GM19043 (cell line): ENCODE results near the gene GAL3ST3.
"Not testable (repeated sequence)": the region's sequence is repeated elsewhere in the genome, so short reads cannot be mapped to it uniquely, and the experiment has no call there.

ENCODE experiments used
- ATAC-seq: cut with Tn5 transposase; IDR thresholded peaks from one replicate; pipeline ENCODE4 v1.9.1; 2021; ENCODE audit warnings: low read depth; ENCODE audit not compliant: unreplicated experiment

Gene GAL3ST3

DNA sequence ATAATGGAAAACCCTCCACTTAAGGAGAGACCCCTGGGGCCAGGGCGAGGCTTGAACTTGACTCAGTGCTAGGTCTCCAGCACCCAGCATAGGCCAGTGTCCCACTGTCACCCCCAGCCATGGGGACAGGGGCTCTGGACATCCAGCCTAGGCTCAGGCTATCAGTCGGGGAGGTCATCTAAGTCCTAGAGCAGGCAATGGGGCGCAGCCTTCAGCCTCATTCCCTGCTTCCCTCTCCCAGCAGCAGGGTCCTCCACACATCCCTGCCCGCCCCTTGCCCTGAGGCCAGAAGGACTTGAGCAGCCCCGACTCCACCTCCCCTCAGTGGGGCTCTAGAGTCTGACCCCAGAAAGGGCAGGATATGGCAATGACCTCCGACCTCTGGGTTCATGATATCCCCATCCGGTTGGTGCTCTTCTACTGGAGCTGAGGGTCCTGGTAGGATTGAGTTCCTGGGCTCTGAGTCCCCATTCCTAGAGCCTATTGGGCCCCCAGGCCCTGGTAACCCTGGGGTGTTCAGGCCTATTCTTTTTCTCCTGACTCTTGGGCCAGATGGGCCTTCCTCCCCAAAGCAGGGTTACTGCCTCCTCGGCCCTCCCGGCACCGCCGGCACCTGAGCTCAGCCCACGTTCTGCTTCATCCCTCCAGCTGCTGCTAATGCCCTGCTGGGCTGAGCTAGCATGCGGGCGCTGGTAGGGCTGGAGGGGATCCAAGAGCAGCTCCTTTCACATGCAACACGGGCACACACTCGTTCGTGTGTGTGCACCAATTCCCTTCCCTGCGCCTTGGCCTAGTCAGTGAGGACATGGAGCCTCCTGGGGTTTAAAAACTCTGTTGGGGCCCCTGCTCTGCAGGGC lies 32.8 kb downstream of the GAL3ST3 start:
- no peak for ATAC-seq

DNA sequence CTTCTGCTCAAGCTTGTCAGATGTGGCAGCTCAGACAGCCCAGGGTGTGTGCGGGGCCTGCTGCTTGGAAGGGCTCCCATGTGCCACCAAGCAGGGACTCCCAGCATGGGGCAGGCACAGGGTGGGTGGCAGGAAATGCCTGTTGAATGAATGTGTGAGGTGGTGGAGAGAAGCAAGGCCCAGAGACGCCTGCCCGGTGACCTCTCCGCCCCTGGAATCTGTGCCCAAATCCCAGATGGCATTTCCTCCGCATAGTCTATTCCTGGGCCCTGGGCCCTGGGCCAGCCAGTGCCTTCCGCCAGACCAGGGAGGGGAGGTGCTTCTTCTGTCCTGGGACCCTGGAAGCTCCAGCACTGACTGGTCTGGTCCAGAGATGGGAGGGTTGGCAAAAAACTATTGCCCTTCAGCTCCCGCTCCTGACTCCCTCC lies 33.5 kb downstream of the GAL3ST3 start:
- no peak for ATAC-seq

- ATAC-seq, result no peak
Observed at GRCh38 chr11:66014804-66015453, 34.0 kb downstream of the GAL3ST3 start.

- no peak for ATAC-seq
Observed at GRCh38 chr11:66013762-66014100, 35.2 kb downstream of the GAL3ST3 start.

DNA sequence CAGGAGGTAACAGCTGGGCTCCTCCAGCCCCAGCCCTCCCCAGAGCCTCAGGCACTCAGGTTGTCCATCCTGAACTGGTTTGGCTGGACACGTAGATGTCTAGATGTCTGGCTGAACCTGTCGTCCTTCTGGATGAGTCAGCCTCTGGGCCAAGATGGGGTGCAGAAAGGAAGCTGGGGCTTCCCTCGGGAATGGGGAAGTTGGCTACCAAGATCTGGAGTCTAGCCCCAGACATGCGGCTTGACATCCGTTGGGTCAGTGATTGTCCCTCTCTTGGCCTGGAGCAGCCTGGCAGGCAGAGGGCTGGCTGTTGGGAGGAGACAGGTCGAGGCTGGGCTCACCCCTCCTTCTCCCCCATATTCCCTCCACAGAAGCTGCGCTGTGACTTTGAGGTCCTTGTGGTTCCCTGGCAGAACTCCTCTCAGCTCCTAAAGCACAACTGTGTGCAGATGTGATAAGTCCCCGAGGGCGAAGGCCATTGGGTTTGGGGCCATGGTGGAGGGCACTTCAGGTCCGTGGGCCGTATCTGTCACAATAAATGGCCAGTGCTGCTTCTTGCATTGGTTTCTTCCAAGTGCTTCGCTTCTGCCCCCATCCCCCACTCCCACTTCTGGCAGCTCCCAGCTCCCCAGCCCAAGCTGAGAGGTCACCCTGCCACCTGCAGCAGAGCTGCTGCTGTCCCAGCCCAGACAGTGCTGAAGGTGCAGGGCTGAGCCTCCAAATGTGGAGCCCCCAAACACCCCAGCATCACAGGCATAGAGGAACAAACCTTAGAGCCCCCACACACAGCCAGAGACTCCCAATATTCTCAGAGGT lies 35.8 kb downstream of the GAL3ST3 start:
- ATAC-seq, result no peak

DNA sequence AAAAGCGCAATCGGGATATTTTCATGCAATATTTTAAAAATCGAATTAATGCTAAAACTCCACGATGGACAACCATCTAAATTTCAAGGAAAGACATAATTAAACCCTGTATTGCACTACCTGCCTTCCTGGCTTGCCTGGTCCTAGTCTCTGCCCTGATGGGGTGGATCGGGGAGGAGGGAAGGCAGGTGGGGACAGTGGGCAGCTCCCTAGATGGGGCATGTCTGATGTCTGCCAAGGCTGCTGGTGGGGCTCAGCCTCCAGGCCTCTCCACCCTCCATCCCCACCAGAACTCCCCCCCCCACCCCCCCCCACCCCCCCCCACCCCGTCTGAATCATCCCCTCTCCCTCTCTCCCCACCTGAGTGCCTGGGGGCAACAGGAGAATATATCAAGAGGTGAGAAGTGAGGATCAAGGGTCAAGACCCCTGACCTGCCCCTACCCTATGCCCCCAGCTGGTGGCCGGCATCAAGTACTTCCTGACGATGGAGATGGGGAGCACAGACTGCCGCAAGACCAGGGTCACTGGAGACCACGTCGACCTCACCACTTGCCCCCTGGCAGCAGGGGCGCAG lies 36.5 kb downstream of the GAL3ST3 start:
- ATAC-seq, result no peak

- no peak for ATAC-seq
Observed at GRCh38 chr11:66011785-66012303, 37.1 kb downstream of the GAL3ST3 start, which contains the start of gene CST6. TSS of gene CST6 (plus strand) at chr11:66012008. CDS start at chr11:66012045, 37 bp downstream.

DNA sequence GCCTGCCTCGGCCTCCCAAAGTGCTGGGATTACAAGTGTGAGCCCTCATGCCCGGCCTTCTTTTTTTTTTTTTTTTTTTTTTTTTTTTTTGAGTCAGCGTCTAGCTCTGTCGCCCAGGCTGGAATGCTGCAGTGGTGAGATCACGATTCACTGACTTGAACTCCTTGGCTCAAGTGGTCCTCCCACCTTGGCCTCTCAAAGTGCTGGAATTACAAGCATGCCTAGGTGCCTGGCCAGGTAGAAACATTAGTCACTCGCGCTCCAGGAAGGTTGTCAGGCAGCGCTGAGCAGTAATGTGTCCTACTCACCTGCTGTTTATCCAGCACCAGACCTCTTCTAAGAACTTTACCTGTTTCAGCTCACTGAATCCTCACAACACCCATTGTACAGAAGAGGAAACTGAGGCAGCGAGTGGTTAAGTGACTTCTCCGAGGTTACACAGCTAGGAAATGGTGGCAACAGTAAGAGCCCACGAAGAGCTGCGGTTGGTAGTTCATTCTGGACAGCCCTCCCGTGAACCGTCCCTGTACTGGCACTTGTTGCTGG lies 37.6 kb downstream of the GAL3ST3 start:
- ATAC-seq, result no peak

DNA sequence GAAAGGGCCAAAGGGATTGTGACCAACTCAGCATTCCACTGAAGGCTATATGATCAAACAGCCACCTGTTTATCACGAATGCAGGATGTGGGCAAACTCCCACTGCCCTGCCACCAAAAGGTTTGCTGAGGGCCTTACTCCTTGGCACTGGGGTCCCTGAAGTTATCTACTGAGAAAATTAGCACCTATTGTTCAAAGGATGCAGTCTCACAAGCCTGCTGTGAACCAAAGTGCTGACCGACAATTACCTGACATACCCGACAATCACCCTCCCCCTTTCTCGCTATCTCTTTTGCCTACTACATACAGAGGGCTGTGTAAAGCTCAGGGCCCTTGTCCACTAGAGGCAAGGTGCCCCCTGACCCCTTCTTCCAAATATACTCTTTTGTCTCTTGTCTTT lies 38.9 kb downstream of the GAL3ST3 start:
- ATAC-seq, result not testable (repeated sequence)

DNA sequence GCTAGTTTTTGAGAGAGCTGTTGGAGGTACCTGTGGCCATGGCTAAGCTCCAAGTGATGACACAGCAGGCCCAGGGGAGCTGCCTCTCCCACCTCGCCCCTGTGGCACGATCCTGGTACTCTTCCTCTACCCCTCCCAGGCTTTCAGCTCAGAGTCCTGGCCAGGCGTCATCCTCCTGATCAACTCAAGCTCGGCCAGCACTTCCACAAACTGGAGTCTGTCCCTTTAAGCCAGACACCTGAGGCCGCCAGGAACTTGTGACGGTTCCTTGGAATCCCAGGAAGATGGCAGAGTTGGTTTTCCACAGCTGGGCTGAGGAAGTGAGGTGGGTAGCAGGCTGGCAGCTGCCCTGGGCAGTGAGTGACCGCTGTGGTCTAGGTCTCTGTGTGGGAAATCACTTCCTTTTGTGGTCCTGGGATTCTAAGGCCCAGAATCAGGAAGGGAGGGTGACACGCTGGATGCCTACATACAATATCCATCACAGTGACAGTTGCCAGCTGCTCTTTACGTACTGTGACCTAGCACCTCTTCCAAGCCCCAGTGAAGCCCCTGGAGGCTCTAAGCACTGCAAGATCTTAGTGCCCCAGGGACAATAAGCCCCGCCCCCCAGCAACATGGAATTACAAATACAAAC lies 40.4 kb downstream of the GAL3ST3 start:
- ATAC-seq, result no peak

DNA sequence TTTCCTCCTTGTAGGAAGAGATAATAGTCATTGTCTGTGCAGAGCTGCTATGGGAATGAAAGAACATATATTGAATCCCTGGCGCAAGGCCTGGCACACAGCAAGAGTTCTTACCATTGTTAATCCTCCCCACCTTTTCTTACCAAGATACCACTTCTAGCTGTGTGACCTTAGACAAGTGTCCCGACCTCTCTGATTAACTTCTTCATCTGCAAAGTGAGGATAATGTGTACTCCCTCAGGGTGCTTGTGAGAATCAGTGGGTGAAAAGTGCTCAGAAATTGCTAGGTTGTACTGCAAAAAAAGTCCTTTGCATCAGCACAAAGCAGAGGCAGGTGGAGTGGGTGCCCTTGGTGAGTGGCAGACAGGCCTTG lies 40.9 kb downstream of the GAL3ST3 start:
- no peak for ATAC-seq

DNA sequence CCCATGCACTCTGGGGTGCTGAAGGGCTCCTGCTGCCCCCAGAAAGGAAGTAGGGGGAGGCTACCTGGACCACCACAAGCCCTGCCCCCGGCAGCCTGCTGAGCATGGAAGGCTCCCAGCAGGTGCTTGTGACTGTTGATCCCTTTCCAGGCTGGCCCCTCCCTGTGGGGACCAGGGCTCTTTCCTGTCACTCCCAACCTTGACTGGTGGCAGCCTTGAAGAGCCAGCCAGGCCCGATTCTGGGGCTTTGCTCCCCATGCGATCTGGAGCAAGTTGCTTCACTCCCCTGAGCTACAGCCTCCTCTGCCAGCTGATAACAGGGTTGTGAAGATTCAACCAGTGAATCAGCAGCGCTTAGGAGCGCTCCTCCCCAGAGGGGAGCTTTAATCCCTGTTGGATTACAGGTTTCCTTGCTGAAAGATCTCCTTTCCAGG lies 41.7 kb downstream of the GAL3ST3 start:
- ATAC-seq, result no peak

DNA sequence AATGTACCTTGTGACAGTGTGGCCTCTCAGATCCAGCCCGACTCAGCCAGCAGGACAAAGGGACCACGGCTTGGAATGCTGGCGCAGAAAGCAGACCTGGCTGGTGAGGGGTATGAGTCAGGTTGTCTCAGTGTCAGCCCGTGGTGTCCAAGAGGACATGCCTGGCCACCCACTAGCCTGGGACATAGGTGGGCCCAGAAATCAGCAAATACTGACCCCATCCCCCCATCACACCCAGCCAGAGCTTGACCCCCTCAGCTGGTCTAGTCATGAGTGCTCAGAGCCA lies 42.1 kb downstream of the GAL3ST3 start:
- ATAC-seq, result no peak

DNA sequence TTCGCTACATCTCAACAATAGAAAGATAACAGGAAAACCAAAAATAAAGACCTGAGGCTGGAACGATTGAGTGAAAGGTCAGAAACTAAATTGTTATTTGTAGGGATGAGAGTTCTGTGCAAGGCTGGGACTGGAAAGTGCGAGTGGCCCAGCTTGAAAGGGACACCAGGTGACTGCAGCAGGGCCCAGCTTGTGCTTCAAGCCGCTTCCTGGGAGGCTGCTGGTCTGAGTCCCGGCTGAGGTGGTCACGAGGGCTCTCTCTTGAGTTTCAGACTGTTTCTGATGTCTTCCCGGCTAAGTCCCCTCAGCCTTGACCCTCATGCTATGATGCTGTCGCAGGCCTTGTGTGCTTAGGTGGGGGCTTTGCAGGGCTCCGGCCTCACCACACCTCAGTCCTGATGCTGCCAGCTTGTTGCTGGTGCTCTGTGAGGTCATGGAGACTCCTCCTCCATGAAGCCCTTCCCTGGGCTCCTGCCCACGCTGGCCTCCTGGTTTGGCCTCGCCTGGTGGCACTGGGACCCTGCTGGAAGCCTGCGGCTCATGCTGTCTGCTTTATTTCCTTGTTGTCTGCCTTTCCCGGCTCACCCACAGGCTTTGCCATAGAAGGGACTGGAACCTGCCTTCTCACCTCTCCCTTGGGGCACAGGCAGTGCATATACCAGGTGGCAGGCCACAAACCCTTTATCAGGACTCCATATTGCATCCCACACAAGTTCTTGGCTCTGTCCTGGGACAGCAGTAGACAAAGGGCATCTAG lies 42.6 kb downstream of the GAL3ST3 start:
- ATAC-seq, result no peak

- no peak for ATAC-seq
Observed at GRCh38 chr11:66004186-66004585, 44.8 kb downstream of the GAL3ST3 start.

GRCh38 chr11:66003291-66003690 lies 45.7 kb downstream of the GAL3ST3 start:
- ATAC-seq, result no peak

DNA sequence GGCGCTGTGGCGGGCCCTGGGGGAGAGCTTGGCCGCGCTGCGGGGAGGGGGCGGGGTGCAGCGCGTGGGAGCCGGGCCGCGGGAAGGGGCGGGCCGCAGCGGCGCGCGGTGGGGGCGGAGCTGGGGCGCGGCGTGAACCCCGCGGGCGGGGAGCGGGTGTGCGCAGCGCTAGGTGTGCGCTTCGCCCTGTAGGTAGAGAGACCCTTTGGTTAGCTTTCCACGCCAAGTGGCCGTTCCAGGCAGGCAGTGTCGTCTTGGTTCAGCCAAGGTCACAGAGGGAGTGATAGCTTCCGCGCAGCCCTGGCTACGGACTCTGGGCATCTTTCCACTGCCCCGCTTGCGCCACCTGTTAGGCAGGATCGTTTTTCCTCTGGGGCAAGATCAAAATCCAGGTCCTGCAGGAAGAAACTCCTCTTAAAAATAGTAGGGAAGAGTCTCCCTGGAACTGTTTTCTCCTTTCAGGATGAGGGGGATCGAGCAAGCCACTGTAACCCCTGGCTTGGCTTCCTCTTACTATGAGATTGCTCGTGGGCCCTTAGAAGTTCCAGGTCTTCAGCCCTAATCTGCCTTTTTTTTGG lies 46.2 kb downstream of the GAL3ST3 start:
- ATAC-seq, result peak; percentile 41

- peak; percentile 82 for ATAC-seq
Observed at GRCh38 chr11:66001942-66002647, 46.9 kb downstream of the GAL3ST3 start, which contains the start of the genes BANF1 and EIF1AD. TSS of gene BANF1 (plus strand) at chr11:66002503. CDS start at chr11:66003251, 748 bp downstream. TSS of gene EIF1AD (minus strand) at chr11:66002157. CDS start at chr11:66000389, 1,768 bp downstream.
